HG03039 (cell line): Measurements from ENCODE around the gene ETV2.
"Not testable (repeated sequence)": the region's sequence is repeated elsewhere in the genome, so short reads cannot be mapped to it uniquely, and the experiment has no call there.

Experiments
- ATAC-seq: cut with Tn5 transposase; IDR thresholded peaks from one replicate; pipeline ENCODE4 v1.9.1; 2021; ENCODE audit warnings: mild to moderate bottlenecking, moderate library complexity; ENCODE audit not compliant: unreplicated experiment

ETV2 gene

DNA sequence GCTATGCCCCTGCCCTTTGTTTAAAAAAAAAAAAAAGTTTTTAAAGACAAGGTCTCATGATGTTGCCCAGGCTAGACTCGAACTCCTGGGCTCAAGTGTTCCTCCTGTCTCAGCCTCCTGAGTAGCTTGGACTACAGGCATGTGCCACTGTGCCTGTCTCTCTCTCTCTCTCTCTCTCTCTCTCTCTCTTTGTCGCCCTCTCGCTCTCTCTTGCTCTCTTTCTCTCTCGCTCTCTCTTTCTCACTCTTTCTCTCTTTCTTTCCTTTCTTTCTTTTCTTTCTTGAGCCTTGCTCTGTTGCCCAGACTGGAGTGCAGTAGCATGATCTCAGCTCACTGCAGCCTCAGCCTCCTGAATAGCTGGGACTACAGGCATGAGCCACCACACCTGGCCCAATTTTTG lies 14.1 kb downstream of the ETV2 start:
- no peak for ATAC-seq

DNA sequence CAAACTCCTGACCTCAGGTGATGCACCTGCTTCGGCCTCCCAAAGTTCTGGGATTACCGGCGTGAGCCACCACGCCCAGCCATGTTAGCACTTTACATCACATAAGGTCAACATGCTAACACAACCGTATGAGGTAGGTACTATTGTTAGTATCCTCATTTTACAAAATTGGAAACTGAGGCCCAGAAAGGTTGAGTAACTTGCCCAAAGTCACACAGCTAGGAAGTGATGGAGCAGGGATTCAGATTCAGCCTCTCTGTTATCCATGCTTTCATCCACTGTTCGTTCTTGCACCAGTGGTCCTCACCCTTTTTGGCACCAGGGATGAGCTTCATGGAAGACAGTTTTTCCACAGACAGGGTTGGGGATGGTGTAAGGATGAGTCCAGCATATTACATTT lies 15.2 kb downstream of the ETV2 start:
- ATAC-seq = no peak

DNA sequence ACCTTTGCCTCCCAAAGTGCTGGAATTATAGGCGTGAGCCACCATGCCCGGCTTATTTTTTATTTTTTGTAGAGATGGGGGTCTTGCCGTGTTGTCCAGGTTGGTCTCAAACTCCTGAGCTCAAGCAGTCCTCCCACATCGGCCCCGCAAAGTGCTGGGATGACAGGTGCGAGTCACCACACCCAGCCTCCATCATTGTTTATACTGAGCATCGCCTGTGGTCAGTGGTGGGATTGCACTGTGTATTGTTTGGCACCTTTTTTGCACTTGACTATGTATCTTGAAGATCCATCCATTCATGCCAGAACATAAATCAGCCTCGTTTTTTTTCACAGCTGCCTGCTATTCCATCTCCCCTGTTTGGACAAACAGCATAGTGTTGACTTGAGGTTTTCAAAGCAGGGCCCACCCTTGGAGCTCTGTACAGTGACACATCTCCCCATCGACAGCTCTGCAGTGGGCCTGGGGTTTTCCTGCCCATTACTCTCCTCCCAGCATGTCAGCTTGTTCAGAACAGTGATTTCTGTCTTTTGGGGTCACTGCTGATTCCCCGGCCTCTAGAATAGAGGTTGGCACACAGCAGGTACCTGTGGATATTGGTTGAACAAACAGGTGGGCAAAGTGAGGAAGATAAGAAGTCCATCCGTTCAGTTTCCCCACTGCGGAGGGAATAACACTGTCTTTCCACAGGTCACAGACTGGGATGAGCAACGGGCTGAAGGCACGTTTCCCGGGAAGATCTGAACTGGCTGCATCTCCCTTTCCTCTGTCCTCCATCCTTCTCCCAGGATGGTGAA lies 16.6 kb downstream of the ETV2 start:
- no peak for ATAC-seq

DNA sequence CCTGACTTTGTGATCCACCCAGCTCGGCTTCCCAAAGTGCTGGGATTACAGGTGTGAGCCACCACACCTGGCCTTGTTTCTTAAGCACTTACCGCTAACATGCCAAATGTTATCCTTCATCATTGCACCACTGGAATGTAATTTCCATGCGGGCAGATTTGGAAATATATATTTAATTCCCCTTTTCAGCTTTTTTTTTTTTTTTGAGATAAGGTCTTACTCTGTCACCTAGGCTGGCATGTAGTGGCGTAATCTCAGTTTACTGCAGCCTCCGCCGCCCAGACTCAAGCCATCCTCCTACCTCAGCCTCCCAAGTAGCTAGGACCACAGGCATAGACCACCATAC lies 20.4 kb downstream of the ETV2 start:
- no peak for ATAC-seq

DNA sequence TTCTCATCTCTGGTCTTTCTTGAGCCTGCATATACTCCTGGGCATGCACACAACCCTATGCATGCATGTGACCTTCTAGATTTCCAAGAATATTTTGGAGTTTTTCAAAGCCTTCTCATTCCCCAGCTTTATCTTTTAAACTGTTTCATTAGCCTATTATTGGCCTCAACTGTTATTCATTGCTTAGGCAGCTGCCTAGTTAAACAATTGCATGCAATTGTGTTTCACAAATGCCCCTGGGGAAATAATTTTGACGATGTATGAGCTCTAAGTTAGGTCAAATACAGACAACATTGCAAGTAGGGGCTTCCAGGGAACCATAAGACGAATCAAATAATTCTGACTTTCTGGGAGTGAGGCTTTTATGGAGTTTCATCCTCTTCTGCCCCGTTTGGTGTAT lies 22.4 kb downstream of the ETV2 start:
- no peak for ATAC-seq

DNA sequence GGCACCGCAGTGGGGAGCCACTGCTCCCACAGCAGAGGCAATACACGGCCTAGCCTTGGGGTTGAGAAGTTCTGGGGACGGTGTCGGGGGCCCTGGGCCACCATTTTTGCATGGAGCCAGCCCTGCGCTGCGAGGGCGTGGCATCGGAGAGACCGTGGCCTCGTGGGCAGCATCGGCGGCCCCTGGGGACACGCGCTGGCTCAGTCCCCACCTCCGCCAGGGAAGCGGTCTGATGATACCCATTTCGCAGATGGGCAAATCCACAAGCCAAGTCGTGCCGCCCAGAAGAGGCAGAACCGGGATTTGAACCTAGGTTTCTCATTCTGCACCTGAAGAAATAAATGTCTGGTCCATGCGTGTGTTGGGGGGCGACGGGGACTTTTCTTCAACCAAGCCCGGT lies 23.6 kb downstream of the ETV2 start:
- ATAC-seq = no peak

DNA sequence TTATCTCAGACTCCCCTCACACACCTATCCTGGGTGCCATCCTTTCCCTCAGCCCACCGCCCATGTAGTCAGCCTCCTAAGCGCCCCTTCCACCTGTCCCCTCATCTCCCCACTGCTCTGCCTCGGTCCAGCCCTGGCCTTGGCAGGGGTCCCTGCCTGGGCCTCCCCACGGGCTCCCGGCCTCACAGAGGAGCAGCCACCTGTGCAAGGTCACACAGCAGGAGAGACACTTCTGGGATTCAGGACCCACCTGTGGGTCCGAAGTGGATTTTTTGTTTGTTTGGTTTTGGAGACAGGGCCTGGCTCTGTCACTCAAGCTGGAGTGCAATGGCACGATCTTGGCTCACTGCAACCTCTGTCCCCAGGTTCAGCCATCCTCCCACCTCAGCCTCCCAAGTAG lies 24.1 kb downstream of the ETV2 start:
- ATAC-seq = no peak

DNA sequence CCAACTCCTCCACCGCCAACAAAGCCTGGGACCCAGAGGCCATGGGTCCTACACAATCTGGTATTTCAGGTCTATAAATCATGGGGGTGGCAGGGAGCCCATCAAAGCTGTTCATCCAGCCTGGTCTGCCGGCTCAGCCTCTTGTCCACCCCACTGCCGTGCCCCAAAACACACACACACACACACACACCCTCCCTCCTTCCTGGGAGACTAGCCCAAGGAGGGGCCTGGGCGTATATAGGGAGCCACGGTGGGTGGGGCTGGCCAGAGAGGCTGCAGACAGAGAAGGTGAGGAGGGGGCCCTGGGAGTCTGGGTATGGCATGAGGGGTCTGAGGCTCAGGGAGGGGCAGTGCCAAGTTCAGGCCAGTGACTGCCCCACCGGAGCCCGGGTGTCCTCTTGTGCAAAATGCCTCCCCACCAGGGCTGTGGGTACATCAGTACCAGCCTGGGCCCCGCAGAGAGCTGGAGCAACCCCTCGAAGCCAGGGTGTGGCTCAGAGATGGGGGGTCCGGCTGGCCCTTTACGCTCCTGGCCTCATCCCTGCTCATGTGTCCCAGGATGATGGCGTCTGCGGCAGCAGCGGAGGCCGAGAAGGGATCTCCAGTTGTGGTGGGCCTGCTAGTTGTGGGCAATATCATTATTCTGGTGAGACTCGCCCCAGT lies 24.8 kb downstream of the ETV2 start, which contains the start of gene UPK1A:
TSS of gene UPK1A (plus strand) at position 267 of the 663 bp plus-strand sequence. CDS start at position 563, 296 bp downstream.
- ATAC-seq = no peak

DNA sequence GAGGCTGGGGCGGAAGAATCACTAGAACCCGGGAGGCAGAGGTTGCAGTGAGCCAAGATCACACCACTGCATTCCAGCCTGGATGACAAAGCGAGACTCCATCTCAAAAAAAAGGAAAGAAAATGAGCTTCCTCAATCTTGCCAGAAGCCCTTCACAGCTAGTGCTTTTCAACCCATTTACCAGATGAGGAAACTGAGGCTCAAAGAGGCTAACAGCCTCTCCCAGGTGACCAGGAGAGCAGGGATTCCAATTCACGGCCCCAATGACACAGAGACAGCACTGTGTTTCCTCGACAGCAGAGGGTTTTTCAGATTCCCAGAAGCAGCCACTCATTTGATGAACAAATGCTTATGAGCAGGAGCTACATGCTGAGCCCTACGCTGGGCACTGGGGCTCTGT lies 28.0 kb downstream of the ETV2 start:
- no peak for ATAC-seq

DNA sequence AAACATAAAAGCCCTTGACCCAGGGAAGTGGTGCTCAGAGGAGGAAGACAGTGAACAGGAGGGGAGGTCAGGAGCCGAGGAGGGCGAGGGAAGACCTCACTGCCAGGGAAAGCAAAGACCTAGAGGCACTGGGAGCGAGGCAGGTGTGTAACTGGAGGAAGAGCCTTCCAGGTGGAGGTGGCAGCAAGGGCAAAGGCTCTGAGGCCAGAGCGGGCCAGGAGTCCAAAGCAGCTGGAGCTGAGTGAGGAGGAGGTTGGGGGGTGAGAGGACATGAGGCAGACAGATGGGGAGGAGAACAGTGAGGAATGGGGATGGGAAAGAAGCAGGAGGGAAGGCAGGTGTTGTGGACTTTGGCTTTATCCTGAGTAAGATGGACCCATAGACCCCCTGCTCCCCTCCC lies 28.4 kb downstream of the ETV2 start:
- ATAC-seq = no peak

DNA sequence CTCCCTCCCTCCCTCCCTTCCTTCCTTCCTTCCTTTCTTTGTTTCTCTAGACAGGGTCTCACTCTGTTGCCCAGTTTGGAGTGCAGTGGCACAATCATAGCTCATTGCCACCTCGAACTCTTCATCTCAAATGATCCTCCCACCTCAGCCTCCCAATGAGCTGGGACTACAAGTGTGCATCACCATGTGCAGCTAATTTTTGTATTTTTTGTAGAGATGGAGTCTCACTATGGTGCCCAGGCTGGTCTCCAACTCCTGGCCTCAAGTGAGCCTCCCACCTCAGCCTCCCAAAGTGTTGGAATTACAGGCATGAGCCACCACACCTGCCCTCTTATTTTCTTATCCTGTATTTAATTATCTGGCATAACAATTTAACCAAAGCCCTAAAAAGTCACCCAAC lies 29.1 kb downstream of the ETV2 start:
- no peak for ATAC-seq

DNA sequence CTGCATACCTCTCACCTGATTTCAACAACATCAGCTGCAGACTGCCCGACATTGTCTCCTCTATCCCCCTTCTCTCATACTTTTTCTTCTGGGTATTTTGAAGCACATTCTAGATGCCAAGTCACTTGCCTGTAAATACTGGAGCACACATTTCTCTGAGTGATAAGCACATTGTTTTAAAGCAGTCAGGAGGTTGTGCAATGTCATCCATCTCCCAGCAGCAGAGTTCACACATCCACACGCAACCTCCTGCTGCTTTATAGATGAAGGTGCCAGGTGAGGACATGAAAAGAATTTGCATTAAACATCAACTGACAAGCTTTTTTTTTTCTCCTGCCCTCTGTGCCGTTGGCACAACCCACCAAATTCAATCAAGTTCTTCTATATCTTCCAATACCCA lies 30.3 kb downstream of the ETV2 start:
- ATAC-seq = no peak

DNA sequence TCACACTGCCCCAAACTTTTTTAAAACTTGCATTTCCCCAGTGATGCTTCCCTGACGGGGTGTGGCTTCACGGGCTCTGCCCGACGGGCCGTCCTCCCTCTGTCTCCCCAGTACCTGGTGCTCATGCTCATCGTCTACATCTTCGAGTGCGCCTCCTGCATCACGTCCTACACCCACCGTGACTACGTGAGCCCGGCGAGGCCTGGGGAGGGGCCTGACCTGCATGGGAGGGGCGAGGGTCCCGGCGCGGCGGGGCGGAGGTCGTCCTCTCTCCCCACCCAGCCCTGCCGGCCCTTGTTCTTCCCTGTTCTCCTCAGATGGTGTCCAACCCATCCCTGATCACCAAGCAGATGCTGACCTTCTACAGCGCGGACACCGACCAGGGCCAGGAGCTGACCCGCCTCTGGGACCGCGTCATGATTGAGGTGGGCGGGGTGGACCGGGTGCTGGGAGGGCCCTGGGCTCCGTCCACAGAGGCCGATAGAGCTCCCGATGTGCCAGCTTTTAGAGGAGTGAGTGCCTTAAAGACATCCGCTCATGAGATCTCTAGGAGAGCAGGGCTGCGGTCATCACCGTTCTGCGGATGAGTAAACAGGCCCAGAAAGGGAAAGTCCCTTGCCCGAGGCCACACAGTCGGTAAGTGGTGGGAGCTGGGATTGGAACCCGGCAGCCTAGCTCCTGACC lies 31.7 kb downstream of the ETV2 start:
- no peak for ATAC-seq

DNA sequence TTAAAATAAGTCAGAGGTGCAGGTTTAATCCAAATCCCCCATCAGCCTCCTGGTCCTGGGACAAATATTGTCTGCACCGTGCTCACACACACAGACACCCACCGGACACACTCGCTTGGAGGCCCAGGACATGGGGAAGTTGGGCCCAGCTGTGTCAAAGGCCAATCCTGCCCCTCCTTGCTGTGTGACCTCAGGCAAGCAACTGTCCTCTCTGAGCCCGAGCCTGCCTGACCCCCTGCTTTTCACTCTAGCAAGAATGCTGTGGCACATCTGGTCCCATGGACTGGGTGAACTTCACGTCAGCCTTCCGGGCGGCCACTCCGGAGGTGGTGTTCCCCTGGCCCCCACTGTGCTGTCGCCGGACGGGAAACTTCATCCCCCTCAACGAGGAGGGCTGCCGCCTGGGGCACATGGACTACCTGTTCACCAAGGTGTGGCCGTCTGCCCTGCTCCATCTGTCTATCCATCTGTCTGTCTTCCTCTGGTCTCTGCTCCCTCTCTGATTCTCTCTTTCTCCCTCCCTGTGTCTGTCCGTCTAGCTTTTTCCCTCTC lies 34.1 kb downstream of the ETV2 start:
- no peak for ATAC-seq

DNA sequence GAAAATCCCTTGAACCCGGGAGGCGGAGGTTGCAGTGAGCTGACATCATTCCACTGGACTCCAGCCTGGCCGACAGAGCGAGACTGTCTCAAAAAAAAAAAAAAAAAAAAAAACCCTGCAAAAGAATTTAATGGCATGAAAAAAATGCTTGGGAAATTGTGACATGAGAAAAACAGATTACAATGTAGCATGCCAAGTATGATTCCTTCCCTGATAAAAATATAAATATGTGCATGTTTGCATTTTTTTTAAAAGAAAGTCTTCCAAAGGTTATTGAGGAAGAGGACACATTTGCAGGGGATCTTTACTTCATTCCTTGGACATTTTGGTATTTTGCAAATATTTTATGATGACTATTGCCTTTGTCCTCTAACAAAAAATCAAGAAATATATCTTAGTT lies 48.3 kb downstream of the ETV2 start:
- no peak for ATAC-seq

DNA sequence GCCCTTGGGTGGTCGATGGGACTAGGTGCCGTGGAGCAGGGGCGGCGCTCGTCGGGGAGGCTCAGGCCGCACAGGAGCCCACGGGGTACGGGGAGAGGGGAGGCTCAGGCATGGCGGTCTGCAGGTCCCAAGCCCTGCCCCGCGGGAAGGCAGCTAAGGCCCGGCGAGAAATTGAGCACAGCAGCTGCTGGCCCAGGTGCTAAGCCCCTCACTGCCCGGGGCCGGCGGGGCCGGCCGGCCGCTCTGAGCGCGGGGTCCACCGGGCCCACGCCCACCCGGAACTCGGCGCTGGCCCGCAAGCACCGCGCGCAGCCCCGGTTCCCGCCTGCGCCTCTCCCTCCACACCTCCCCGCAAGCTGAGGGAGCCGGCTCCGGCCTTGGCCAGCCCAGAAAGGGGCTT lies 49.6 kb downstream of the ETV2 start:
- ATAC-seq = not testable (repeated sequence)

DNA sequence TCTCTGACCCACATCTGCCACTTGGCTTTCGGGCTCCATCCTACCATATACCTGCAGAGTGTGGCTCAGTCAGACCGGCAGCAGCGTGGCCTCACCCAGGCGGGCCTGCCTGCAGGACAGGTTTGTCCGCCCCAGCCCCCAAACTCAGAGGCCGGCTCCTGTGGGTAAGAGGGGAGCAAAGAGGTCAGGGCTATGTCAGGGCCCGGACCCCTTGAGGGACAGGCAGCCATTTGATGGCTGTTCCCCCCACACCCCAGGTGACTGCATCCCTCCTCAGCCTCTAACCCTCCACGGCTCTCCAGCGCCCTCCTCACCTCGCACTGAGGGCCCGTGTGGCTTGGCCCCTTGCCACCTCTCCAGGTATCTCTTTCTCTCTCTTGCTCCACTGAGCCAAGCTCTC lies 50.5 kb downstream of the ETV2 start:
- no peak for ATAC-seq

DNA sequence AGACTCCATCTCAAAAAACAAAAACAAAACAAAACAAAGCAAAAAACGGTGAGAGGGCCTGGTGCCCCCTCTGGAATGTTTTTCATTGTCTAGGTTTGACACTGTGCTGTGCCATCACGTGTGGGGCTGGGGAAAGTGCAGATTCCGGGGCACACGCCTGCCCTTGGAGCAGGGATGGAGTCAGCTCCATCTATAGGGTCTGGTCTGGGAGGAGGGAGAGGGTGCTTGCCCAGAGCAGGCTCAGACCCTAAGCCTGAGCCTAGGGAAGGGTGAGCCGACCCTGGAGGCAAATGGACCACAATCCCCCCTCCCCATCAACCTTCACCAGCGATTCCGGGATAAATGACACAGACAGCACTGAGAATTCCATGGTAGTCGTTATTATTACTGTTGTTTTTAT lies 51.9 kb downstream of the ETV2 start:
- ATAC-seq = no peak

DNA sequence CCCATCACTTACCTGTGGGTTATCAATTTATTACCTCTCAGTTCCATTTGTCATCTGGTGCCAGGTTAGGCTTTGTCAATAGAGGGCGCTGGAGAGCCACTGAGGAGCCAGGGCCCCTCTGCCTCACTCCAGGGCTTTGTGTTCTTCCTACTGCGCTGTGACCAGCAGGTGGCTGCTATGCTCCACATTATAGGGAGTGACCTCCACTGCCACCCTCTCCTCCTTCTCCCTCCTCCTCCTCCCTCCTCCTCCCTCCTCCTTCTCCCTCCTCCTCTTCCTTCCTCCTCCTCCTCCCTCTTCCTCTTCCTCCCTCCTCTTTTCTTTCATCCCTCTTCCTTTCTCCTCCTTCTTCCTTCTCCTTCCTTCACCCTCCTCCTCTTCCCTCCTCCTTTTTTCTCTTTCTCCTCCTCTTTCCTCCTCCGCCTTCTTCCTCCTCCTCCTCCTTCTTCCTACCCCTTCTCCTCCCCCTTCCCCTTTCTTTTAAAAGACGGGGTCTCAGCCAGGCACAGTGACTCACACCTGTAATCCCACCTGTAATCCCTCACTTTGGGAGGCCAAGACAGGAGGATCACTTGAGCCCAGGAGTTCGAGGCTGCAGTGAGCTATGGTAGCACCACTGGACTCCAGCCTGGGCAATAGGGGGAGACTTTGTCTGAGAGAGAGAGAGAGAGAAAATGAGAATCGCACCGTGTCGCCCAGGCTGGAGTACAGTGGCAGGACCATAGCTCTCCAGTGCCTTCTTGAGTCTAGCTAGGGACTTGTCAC lies 52.5 kb downstream of the ETV2 start:
- ATAC-seq = peak; percentile 75
